Measurements from ENCODE around the gene HNRNPH1.

The HNRNPH1 gene

GRCh38 chr5:179603308-179603707 is 20.2 kb downstream of the HNRNPH1 start:
- no peak for DNase-seq (ENCODE audit: low read depth in 2 of 2)

DNA sequence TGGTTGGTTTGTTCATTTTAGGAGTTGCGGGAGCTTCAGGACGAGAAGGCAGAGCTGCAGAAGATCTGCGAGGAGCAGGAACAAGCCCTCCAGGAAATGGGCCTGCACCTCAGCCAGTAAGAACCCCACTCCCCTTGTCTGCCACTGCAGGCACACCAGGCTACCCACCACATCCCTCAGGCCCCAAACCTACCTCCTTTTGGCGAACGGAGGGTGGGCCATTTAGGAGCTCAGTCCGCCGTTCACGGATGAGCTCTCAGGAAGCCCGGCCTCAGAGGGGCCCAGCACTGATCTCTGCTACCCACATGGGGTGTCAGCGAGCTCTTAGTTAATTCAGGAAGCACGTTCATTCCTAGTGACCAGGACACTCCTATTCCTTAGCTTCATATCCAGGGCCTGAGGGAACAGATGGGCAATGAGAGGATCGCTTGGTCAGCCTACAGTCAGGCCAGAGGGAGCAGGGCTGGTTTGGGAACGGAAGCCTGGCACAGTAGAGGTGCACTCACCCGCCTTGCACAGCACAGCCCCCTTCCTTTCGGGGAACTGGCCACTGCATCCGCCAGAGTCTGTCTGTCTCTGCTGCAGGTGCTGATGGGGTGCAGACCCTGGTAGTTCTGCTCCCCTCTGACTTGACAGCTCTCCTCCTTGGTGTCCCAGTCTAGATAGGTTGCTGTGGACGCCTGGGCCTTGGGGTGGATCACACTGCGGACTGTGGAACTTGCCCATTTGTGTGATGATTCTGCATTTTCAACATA is 21.4 kb downstream of the HNRNPH1 start:
- no peak for DNase-seq (ENCODE audit: low read depth in 2 of 2)

DNA sequence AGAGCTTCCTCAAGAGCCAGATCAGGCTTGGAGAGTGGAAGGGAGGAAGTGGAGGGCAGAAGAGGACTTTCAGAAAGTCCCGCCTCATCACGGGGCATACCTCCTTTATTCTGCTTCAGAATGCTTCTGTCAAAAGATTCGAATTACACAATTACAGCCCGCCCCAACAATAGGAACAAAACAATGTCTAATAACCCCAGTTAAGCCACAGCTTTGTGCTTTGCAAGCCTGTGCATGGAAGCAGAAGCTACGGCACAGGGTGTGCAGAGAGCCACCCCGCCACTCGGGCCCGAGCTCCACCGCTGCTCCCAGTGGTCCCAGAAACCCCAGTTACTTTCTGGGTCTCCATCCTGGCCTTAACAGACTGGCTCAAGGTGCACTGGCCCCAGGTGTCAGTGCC is 23.5 kb downstream of the HNRNPH1 start:
- DNase-seq (ENCODE audit: low read depth in 2 of 2) = no peak

DNA sequence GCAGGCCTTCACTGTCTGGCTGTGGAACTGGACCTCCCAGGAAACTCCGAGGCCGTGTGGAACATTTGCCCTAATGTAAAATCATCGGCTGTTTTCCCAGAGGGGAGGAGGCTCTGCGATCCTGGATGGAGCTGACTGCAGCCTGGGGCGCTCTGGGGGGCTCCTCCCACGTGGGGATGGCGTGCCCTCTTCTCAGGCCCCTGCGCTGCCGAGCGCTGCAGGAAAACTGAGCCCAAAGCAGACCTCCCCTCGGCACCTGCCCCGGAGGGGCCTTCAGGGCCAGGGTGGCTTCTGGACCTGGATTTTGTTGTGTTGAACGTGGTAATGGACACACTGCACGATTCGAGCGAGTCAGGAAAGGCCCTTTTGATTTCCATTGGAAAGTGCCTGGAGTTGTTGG is 23.9 kb downstream of the HNRNPH1 start:
- no peak for DNase-seq (ENCODE audit: low read depth in 2 of 2)

GRCh38 chr5:179599100-179599499 is 24.4 kb downstream of the HNRNPH1 start:
- no peak for DNase-seq (ENCODE audit: low read depth in 2 of 2)

DNA sequence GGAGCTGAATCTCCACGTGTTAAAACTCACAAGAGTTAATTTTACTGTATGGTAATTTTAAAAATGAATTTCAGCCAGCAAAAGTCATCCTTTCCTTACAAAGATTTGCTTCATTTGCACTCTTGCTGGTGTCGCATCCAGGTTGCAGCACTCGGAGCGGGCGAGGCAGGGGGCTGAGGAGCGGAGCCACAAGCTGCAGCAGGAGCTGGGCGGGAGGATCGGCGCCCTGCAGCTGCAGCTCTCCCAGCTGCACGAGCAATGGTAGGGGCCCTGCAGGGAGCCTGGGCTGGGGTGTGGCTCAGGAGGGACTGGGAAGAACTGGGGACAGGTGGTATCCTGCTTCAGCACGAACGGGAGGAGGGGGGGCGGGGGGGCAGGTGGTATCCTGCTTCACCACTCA is 27.1 kb downstream of the HNRNPH1 start:
- no peak for DNase-seq (ENCODE audit: low read depth in 2 of 2)

DNA sequence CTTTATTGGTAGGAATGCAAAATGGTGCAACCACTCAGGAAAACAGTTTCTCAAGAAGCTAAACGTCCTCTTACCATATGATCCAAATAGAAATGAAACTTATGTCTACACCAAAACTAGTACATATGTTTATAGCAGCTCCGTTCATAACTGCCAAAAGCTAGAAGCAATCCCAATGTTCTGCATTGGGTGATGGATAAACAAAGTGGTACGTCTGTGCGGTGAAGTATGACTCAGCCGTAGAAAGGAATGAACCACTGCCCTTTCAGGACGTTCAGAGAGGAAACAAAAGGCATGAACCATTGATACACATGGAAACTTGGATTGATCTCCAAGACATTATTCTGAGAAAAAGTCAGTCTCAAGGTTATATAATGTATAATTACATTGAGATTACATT is 27.6 kb downstream of the HNRNPH1 start:
- no peak for DNase-seq (ENCODE audit: low read depth in 2 of 2)

- no peak for DNase-seq (ENCODE audit: low read depth in 2 of 2)
Observed at GRCh38 chr5:179588166-179588565, 35.3 kb downstream of the HNRNPH1 start.

DNA sequence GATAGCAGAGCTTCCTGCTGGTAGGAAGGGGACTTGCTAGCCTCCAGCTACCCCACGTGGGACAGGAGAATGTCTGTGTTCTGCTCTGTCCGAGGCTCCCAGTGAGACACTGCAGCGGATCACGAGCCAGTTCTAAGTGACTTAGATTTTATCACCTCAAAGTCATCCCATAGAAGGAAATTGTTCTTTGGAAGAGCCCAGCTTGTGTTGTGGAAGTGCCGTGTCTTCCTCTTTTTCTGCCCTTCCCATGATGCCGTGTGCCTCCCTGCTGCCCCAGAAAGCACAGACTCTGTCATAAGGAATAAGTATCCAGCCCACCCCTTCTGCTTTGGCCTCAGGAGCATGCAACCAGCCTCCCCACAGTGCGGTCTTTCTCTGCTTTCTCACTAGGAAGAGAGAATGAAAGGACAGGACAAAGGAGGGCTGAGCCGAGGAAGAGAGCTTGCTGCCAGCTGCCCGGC is 37.5 kb downstream of the HNRNPH1 start:
- no peak for DNase-seq (ENCODE audit: low read depth in 2 of 2)

DNA sequence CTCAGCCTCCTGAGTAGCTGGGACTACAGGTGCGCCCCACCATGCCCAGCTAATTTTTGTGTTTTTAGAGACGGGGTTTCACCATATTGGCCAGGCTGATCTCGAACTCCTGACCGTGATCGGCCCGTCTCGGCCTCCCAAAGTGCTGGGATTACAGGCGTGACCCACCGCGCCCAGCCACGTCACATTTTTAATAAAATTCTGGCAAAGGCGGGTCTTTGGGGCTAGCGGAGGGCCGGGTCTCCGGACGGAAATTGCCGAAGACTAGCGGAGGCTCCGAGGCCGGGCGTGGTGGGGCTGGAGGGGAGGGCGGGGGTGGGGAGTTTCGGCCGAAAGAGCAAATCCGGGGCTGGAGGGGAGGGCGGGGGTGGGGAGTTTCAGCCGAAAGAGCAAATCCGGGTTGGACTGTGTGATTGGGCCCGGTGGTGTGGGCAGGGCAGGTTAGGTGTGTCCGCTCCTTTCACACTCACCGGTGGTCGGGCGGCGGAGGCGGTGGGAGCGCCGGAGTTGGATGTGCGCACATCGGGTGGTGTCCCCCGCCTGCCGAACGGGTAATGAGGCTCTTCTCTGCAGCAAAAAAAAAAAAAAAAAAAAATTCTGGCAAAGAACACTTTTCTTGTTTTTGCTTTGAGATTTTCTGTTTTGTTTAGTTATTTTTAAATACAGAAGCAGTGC is 46.0 kb downstream of the HNRNPH1 start:
- DNase-seq (ENCODE audit: low read depth in 2 of 2) = no peak

DNA sequence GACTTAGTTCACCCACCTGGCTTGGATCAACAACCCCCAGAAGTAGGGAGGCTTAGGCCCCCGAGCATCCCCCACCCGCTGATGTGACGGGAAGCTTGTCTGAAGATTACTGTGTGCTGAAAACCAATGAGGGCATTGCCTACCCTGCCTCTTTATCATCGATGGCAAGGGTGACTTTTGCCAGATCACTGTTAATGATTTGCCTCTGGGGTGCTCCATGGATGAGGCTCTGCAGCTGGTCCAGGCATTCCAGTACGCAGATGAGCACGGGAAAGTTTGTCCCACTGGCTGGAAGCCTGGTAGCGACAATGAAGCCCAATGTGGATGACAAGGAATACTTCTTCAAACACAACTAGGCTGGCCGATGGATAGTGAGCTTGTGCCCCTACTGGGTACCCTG is 51.1 kb downstream of the HNRNPH1 start:
- no peak for DNase-seq (ENCODE audit: low read depth in 2 of 2)

DNA sequence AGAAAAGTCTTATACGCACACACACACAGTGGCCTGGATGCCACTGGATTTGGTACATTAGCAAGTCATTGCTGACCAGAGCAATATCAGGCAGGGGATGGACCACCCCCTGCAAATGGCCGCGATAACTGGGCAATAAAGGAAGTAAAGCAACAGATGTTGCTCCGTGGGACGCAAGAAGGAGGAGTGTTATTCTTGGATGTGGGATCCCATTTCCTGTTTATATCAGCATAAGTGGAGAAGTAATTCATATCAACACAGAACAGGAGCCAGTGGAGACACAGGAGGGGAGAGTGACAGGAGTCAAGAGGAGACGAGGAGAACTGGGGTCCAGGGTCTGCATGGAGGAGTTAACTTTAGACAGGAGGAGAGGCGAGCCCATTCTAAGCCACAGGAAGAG is 54.8 kb downstream of the HNRNPH1 start:
- DNase-seq (ENCODE audit: low read depth in 2 of 2) = no peak

- no peak for DNase-seq (ENCODE audit: low read depth in 2 of 2)
Observed at GRCh38 chr5:179564526-179564925, 58.9 kb downstream of the HNRNPH1 start.

Data from fibroblast of skin of left biceps (primary cell).